Liver (tissue), 9 donors: ENCODE data around the gene AFAP1. TPM values are rescaled to one million over a fixed set of nuclear protein-coding genes. Genes with fewer than 3 reads are reported as not detected.

Source experiments
- DNase-seq: peaks from one replicate; pipeline ENCODE4 v3.0.0-alpha.2; 2017; ENCODE audit warnings: low spot score
- H3K27ac ChIP-seq, 2 donors: one replicate each; pipeline ENCODE4 v1.7.0; 2013; ENCODE audit warnings: inconsistent platforms in 2 of 2, low read length in 2 of 2, control low read depth in 1 of 2, low read depth in 1 of 2, mild to moderate bottlenecking in 1 of 2
- H3K27me3 ChIP-seq, 4 donors: one replicate each; pipeline versions ENCODE4 v1.6.1 to v1.7.0; 2013; ENCODE audit warnings: low read length in 3 of 4, inconsistent platforms in 1 of 4, mild to moderate bottlenecking in 1 of 4, moderate library complexity in 1 of 4; ENCODE audit not compliant: control insufficient read depth in 4 of 4, insufficient read depth in 4 of 4
- H3K36me3 ChIP-seq, 4 donors: one replicate each; pipeline versions ENCODE4 v1.6.1 to v1.7.0; 2013; ENCODE audit warnings: low read length in 3 of 4, mild to moderate bottlenecking in 3 of 4, low read depth in 1 of 4, moderate library complexity in 1 of 4; ENCODE audit not compliant: control insufficient read depth in 4 of 4, insufficient read depth in 3 of 4
- H3K4me1 ChIP-seq, 4 donors: one replicate each; pipeline versions ENCODE4 v1.6.1 to v1.7.0; 2013; ENCODE audit warnings: low read length in 3 of 4, mild to moderate bottlenecking in 3 of 4, moderate library complexity in 1 of 4; ENCODE audit not compliant: control insufficient read depth in 4 of 4, insufficient read depth in 4 of 4
- H3K4me3 ChIP-seq, 3 donors: one replicate each; pipeline versions ENCODE4 v1.6.1 to v1.7.0; 2013; ENCODE audit warnings: low read length in 3 of 3, control low read depth in 1 of 3, low read depth in 1 of 3, mild to moderate bottlenecking in 1 of 3
- H3K9ac ChIP-seq, 2 donors: one replicate each; pipeline ENCODE4 v1.7.0; 2013; ENCODE audit warnings: low read length in 2 of 2, mild to moderate bottlenecking in 2 of 2, moderate library complexity in 2 of 2, control low read depth in 1 of 2, low read depth in 1 of 2
- H3K9me3 ChIP-seq, 4 donors: one replicate each; pipeline versions ENCODE4 v1.6.1 to v1.7.0; 2013; ENCODE audit warnings: low read length in 3 of 4; ENCODE audit not compliant: control insufficient read depth in 4 of 4
- EGR1 ChIP-seq, 2 donors: IDR thresholded peaks; 2 replicates each; pipeline ENCODE4 v1.6.1; 2016 to 2018; ENCODE audit warnings: antibody characterized with exemption in 2 of 2, low read depth in 2 of 2
- FOXA1 ChIP-seq: IDR thresholded peaks from 2 replicates; pipeline ENCODE4 v1.6.1; 2016; ENCODE audit warnings: antibody characterized with exemption
- FOXA2 ChIP-seq: IDR thresholded peaks from 2 replicates; pipeline ENCODE4 v1.6.1; 2016; ENCODE audit warnings: antibody characterized with exemption
- GABPA ChIP-seq, 2 donors: IDR thresholded peaks in 1 of 2; conservative IDR thresholded peaks in 1 of 2; 2 replicates each; pipeline ENCODE4 v1.6.1; 2016; ENCODE audit warnings: antibody characterized with exemption in 2 of 2, mild to moderate bottlenecking in 1 of 2, moderate library complexity in 1 of 2
- HNF4A ChIP-seq, 2 donors: conservative IDR thresholded peaks; 2 replicates each; pipeline ENCODE4 v1.6.1; 2016; ENCODE audit warnings: antibody characterized with exemption in 2 of 2, mild to moderate bottlenecking in 2 of 2
- HNF4G ChIP-seq: IDR thresholded peaks from 2 replicates; pipeline ENCODE4 v1.6.1; 2016; ENCODE audit warnings: antibody characterized with exemption
- JUND ChIP-seq, 2 donors: IDR thresholded peaks; 2 replicates each; pipeline ENCODE4 v1.6.1; 2016; ENCODE audit warnings: antibody characterized with exemption in 2 of 2
- NR2F2 ChIP-seq: IDR thresholded peaks from 2 replicates; pipeline ENCODE4 v1.6.1; 2016; ENCODE audit warnings: antibody characterized with exemption
- RAD21 ChIP-seq, 2 donors: IDR thresholded peaks; 2 replicates each; pipeline ENCODE4 v1.6.1; 2016; ENCODE audit warnings: antibody characterized with exemption in 2 of 2, mild to moderate bottlenecking in 2 of 2
- RXRA ChIP-seq, 2 donors: IDR thresholded peaks; 2 replicates each; pipeline ENCODE4 v1.6.1; 2017 to 2018; ENCODE audit warnings: antibody characterized with exemption in 2 of 2, mild to moderate bottlenecking in 1 of 2
- SP1 ChIP-seq: IDR thresholded peaks from 2 replicates; pipeline ENCODE4 v1.6.1; 2018; ENCODE audit warnings: antibody characterized with exemption, mild to moderate bottlenecking
- TAF1 ChIP-seq: conservative IDR thresholded peaks from 2 replicates; pipeline ENCODE4 v1.6.1; 2016; ENCODE audit warnings: antibody characterized with exemption, mild to moderate bottlenecking
- YY1 ChIP-seq: IDR thresholded peaks from 2 replicates; pipeline ENCODE4 v1.6.1; 2016; ENCODE audit warnings: antibody characterized with exemption, mild to moderate bottlenecking
- WGBS: extraction: QIAGEN DNeasy Blood & Tissue Kit; methylation state at CpG from one replicate; pipeline ENCODE4 v1.1.7; 2013; 5-methylcytosine and 5-hydroxymethylcytosine counted together
- polyA plus RNA-seq, 2 donors: library from polyadenylated mRNA; stranded (reverse) in 1 of 2; unstranded in 1 of 2; fragments of 200-250 nt in 1 of 2; fragments of >200 nt in 1 of 2; fragmentation: Nextera tagmentation in 1 of 2; extraction: Ambion mirVana in 1 of 2; gene quantifications; one replicate each; pipeline versions ENCODE4 v1.2.1 to v1.2.3, GENCODE V29; 2013 to 2015
- total RNA-seq, 2 donors: library from RNA; depleted of rRNA; stranded (reverse); fragments of >200 nt; gene quantifications; one replicate each; pipeline ENCODE4 v1.2.3, GENCODE V29; 2014
- TF ChIP-seq, protein P1 (sequence below): fragments of 150-350 bp; IDR thresholded peaks from 2 replicates; pipeline ENCODE4 v1.5.1; 2017; ENCODE audit warnings: improper control_type of control experiment, low read depth, low read length; ENCODE audit not compliant: missing input control
- TF ChIP-seq, protein P2 (sequence below): IDR thresholded peaks from 2 replicates; pipeline ENCODE4 v1.6.1; 2016; ENCODE audit warnings: antibody characterized with exemption
- TF ChIP-seq, protein P3 (sequence below): IDR thresholded peaks from 2 replicates; pipeline ENCODE4 v1.6.1; 2016; ENCODE audit warnings: antibody characterized with exemption
- donor health status: healthy.
- donor health status: healthy.
- donor health status: healthy.
- donor health status: healthy.
- donor health status: healthy.

AFAP1 gene
- total and polyA plus RNA-seq, 4 donors = 0.40 to 3.2 (median 1.6) TPM

GRCh38 chr4:7762376-7763030 lies 177.2 kb downstream of the AFAP1 start:
- TF ChIP-seq FOXA2 = no peak
- no peak for TF ChIP-seq JUND (IDR thresholded peaks at IDR 0.05)
- TF ChIP-seq YY1 = no peak
- no peak for TF ChIP-seq GABPA (IDR thresholded peaks at IDR 0.05 in 1 of 2, conservative IDR thresholded peaks at IDR 0.05 in 1 of 2)
- TF ChIP-seq, protein P1, sequence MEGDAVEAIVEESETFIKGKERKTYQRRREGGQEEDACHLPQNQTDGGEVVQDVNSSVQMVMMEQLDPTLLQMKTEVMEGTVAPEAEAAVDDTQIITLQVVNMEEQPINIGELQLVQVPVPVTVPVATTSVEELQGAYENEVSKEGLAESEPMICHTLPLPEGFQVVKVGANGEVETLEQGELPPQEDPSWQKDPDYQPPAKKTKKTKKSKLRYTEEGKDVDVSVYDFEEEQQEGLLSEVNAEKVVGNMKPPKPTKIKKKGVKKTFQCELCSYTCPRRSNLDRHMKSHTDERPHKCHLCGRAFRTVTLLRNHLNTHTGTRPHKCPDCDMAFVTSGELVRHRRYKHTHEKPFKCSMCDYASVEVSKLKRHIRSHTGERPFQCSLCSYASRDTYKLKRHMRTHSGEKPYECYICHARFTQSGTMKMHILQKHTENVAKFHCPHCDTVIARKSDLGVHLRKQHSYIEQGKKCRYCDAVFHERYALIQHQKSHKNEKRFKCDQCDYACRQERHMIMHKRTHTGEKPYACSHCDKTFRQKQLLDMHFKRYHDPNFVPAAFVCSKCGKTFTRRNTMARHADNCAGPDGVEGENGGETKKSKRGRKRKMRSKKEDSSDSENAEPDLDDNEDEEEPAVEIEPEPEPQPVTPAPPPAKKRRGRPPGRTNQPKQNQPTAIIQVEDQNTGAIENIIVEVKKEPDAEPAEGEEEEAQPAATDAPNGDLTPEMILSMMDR = no peak
- no peak for TF ChIP-seq TAF1
- TF ChIP-seq, protein P2, sequence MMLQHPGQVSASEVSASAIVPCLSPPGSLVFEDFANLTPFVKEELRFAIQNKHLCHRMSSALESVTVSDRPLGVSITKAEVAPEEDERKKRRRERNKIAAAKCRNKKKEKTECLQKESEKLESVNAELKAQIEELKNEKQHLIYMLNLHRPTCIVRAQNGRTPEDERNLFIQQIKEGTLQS = no peak
- no peak for TF ChIP-seq RAD21 (IDR thresholded peaks at IDR 0.05)
- TF ChIP-seq HNF4A (conservative IDR thresholded peaks at IDR 0.05) = no peak
- TF ChIP-seq NR2F2 = no peak
- Histone ChIP-seq H3K4me3 (no peak overlapping the region), H3K27ac (no peak overlapping the region), H3K9me3 (no peaks in the 10 kb centered on the region), H3K9ac (no peak overlapping the region), H3K4me1 (no peaks in the 10 kb centered on the region), H3K36me3 (no peaks in the 10 kb centered on the region), H3K27me3 (no peaks in the 10 kb centered on the region)
- no peak for DNase-seq
- WGBS = 87% methylated on average over 15 of the region's 15 CpGs

GRCh38 chr4:7761720-7762119 lies 177.9 kb downstream of the AFAP1 start:
- DNase-seq = peak; percentile 64
- no peak overlapping the region for H3K9ac ChIP-seq
- no peaks in the 10 kb centered on the region for H3K36me3 ChIP-seq
- no peak for TF ChIP-seq HNF4G
- peak in 1 of 2 donors; percentile 51 for TF ChIP-seq RXRA (IDR thresholded peaks at IDR 0.05)
- no peak for TF ChIP-seq NR2F2
- peak; percentile 72 to 83 for TF ChIP-seq RAD21 (IDR thresholded peaks at IDR 0.05)
- TF ChIP-seq JUND (IDR thresholded peaks at IDR 0.05) = no peak
- TF ChIP-seq, protein P2 = no peak
- TF ChIP-seq FOXA1 = no peak
- TF ChIP-seq, protein P1 = peak; percentile 65
- TF ChIP-seq YY1 = no peak
- no peak for TF ChIP-seq HNF4A (conservative IDR thresholded peaks at IDR 0.05)
- TF ChIP-seq SP1 = no peak
- TF ChIP-seq, protein P3, sequence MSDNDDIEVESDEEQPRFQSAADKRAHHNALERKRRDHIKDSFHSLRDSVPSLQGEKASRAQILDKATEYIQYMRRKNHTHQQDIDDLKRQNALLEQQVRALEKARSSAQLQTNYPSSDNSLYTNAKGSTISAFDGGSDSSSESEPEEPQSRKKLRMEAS = no peak
- no peak for TF ChIP-seq EGR1 (IDR thresholded peaks at IDR 0.05; ENCODE audit: low read depth in 2 of 2)
- no peaks in the 10 kb centered on the region for H3K4me1 ChIP-seq
- WGBS = 37% methylated on average over 12 of the region's 12 CpGs
- no peaks in the 10 kb centered on the region for H3K9me3 ChIP-seq
- no peaks in the 10 kb centered on the region for H3K27me3 ChIP-seq
- H3K27ac ChIP-seq = no peak overlapping the region
- no peak overlapping the region for H3K4me3 ChIP-seq
